Urothelium cell line (cell line): ENCODE measurements around the gene SLC22A31.

Source experiments
- DNase-seq: peaks from one replicate; pipeline ENCODE4 v3.0.0; 2011; ENCODE audit warnings: low spot score, mixed read lengths
- FAIRE-seq: peaks from 2 replicates; lab custom pipeline; 2011; peaks lifted over from hg19 to GRCh38; lab: Jason Lieb, UNC

Gene SLC22A31

DNA sequence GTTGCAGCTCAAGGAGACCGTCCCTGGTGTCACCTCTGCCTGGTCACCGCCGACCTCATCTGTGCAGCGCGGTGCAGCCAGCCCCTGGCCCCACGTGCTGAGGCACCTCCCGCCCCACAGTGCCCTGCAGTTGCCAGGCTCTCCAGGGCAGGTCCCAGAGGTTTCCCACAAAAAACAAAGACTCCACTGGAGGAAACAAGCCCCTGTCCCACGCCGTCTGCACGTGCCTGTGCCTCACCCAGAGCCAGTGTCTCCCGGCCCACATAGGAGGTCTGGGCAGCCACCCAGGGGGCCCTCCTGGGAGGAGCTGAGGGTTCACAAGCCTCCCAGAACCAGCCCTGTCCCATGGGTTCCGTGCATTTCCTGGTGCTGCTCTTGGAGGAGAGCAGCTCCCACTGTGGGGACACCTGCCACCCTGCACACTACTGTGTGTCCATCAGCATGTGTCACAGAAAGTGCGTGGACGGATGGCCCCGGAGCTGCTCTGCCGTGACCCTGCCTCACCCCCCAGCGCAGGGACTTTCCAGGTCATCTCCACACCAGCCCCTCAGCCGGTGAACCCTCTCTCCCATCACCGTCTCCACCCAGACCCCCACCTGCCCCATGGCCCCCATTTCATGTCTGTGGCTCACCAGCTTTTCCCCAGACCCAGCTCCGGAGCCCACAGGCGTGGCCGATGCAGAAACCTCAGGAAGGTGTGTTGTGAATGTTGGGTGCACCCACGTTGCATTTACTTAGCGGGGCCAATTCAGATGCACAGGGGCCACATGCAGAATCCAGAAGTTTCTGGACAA is 45.8 kb downstream of the SLC22A31 start:
- no peak for FAIRE-seq
- no peak for DNase-seq

DNA sequence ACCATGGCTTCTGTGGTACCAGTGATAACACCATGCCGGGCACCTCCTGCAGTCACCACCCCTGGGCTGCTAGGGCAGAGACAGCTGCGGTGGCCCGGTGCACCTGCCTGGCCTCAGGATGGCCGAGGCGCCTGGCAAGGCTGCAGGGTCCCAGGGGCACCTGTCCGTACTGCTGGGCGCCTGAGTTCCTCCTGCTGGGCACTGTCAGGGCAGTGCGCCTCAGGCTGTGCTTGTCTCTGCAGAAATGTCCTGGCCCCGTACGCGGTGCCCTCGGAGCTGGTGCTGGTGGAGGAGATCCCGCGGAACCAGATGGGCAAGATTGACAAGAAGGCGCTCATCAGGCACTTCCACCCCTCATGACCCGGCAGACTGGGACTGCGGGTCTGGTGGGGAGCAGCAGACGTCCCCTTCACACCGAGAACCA is 46.5 kb downstream of the SLC22A31 start:
- no peak for DNase-seq
- no peak for FAIRE-seq

DNA sequence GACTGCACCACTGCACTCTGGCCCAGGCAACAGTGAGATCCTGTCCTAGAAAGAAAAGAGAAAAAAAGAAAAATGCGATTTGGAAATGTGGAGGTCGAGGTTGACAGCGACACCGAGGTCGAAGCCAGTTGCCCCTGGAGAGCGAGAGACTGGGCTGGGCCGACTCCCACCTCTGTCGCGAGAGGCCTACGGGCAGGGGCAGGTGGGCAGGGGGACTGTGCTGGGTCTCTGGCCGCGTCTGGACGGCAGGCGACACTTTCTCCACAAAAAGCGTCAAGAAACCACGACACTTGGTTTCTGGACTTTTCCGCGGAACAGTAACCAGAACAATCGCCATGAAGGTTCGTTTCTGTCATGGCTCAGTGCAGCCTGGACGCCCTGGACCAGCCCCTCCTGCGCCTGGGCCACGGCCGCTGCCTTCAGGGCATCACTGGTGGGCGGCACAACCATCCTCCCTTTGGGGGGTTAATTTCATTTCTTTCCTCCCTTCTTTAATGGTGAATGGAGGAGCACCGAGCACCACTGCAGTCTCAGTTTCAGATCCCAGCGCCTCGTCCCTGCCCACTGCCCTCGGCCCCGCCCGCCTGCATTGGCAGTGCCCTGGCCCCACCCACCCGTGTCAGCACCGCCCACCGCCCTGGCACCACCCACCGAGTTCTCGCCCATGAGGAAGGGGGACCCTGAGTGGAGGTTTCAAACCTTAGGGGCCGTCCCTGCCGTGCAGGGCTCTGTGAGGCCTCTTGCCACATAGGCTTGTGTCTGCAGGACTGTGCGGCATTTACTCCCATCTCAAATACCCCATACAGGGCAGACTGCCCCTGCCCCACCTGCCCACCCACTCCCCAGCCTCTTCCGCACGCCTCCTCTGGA is 47.3 kb downstream of the SLC22A31 start:
- FAIRE-seq, result no peak

DNA sequence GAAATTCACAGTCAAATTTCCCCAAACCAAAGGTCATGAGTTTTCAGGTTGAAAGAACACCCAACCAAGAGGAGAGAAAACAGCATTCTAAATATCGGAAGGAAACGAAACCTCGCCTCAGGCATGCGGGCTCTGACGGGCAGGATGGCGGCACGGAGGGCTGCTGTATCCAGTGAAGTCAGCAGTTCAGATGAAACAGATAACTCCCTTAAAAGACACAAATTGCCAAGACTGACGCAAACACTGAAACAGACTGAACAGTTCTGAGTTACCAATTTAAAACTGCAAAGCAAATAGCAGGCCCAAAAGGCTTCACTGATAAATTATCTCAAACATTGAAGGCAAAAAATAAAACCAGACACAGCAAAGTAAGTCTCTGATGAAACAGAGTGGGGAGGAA is 49.4 kb downstream of the SLC22A31 start:
- no peak for FAIRE-seq

More for the DNA sequence above, 47.3 kb downstream of the SLC22A31 start:
- no peak for DNase-seq

DNA sequence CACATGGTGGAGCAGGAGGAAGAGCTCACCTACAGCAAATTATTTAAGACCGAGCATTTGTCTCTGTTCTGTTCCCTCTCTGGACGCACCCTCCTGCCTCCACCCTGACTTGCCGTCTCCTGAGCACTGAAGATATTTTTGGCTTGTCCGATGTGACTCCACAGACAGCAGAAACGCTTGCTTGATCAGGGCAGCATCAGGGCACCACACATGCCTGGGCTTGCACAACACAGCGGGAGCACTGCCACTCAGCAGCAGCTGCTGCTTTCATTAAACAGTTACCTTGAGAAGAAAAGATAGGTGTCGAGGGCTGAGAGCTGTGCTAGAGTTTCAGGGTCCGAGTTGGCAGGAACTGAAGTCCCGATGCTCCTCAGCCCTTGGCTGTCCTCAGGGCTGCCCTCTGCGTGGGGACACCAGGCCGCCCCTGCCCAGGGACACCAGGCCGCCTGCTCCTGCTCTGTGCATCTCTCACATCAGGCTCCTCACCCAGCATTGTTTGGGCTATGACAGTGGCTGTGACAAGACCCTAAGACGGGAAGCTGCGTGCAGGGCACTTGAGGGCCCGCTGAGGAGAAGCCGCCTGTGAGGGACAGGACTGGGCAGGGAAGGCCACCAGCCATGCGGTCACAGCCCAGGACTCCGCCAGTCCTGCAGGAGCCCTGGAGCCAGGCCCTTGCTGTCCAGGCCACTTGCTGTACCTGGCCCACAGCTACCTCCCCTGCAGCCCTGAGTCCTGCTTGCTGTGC is 50.1 kb downstream of the SLC22A31 start:
- FAIRE-seq (no peak), DNase-seq (no peak)

More for the DNA sequence above, 49.4 kb downstream of the SLC22A31 start:
- DNase-seq, result no peak

DNA sequence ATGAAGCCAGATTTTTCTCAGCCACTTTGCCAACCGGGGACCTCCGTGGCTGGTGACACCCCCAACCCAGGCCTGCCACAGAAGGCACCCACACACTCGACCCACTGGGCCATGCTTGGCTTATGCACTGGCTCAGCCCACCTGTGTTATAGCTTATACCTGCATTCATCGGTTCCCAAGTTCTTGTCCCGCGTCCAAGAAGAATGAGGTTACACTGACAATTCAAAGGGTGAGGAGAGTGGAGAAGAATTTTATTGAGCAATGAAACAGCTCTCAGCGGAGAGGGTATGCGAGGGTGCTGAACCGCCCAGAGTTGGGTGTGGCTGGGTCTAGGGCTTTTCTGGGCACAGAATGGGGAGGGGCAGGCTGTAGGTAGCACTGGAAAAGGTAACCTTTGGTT is 51.0 kb downstream of the SLC22A31 start:
- FAIRE-seq, result no peak
- no peak for DNase-seq

DNA sequence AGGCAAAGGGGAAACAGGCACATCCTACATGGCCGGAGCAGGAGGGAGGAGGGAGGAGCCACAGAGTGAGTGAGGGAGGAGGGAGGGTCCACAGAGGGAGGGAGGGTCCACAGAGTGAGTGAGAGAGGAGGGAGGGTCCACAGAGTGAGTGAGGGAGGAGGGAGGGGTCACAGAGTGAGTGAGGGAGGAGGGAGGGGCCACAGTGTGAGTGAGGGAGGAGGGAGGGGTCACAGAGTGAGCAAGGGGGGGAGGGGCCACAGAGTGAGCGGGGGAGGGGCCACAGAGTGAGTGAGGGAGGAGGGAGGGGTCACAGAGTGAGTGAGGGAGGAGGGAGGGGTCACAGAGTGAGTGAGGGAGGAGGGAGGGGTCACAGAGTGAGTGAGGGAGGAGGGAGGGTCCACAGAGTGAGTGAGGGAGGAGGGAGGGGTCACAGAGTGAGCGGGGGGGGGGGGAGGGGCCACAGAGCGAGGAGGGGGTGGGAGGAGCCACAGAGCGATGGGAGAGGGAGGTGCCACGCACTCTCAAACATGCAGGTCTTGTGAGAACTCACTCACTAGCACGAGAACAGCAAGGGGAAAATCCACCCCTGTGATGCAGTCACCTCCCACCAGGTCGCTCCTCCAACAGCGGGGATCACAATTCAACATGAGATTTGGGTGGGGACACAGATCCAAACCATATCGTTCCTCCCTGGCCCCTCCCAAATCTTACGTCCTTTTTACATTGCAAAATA is 53.1 kb downstream of the SLC22A31 start:
- DNase-seq, result no peak
- no peak for FAIRE-seq

GRCh38 chr16:89146211-89147005 is 53.9 kb downstream of the SLC22A31 start:
- FAIRE-seq, result no peak
- DNase-seq, result no peak
